T-helper 17 cell (primary cell): ENCODE data around the gene PEX5. TPM values are rescaled to one million over a fixed set of nuclear protein-coding genes. Genes with fewer than 3 reads are reported as not detected.
"Not testable (repeated sequence)": the region's sequence is repeated elsewhere in the genome, so short reads cannot be mapped to it uniquely, and the experiment has no call there.

ENCODE experiments used
- ATAC-seq: fragments of 150-1000 bp; cut with Tn5 transposase; 2 replicates; pipeline ENCODE4 v1.10.0; 2021; ENCODE audit warnings: mild to moderate bottlenecking, moderate library complexity
- DNase-seq, 3 donors: peaks; one replicate each; pipeline versions ENCODE4 v3.0.0 to v3.0.0-alpha.2; 2020 to 2021
- H3K9me3 ChIP-seq: one replicate; pipeline ENCODE4 v1.7.0; 2013; ENCODE audit warnings: low read length, mild to moderate bottlenecking; ENCODE audit not compliant: control insufficient read depth, poor library complexity, severe bottlenecking
- H3K27ac Mint-ChIP-seq: one replicate; pipeline ENCODE4 v1.8.0; 2022; ENCODE audit warnings: mild to moderate bottlenecking, moderate library complexity, mixed read lengths
- H3K27me3 Mint-ChIP-seq: one replicate; pipeline ENCODE4 v1.8.0; 2022; ENCODE audit warnings: mixed read lengths
- H3K36me3 Mint-ChIP-seq: one replicate; pipeline ENCODE4 v1.8.0; 2022; ENCODE audit warnings: low read depth, mixed read lengths
- H3K4me1 Mint-ChIP-seq: one replicate; pipeline ENCODE4 v1.8.0; 2022; ENCODE audit warnings: mild to moderate bottlenecking, mixed read lengths
- H3K4me3 Mint-ChIP-seq: one replicate; pipeline ENCODE4 v1.8.0; 2022; ENCODE audit warnings: mild to moderate bottlenecking, moderate library complexity, mixed read lengths
- total RNA-seq, 4 donors: library from RNA in 2 of 4; stranded (reverse) in 2 of 4; gene quantifications; one replicate each; pipeline ENCODE4 v1.2.3 and lab custom pipeline; 2022 to 2026

Gene PEX5
- total RNA-seq, 2 donors from 2014 or later, result 13.1 to 14.6 TPM

DNA sequence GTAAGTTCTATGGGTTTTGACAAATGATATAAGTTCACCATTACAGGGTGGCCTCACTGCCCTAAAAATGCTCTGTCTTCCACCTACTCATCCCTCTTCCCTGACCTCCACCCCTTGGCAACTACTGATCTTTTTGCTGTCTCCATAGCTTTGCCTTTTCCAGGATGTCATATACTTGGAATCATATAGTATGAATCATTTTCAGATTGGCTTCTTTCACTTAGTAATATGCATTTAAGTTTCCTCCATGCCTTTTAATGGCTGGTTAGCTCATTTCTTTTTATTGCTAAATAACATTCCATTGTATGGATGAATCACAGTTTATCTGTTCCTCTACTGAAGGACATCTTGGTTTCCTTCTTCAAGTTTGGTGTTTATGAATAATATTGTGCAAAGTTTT, 14.0 kb upstream of the PEX5 start:
- H3K27me3 Mint-ChIP-seq, result peaks cover 32% of the 10 kb centered on the region
- H3K36me3 Mint-ChIP-seq, result no peaks in the 10 kb centered on the region
- H3K4me1 Mint-ChIP-seq, result no peaks in the 10 kb centered on the region
- no peak overlapping the region for H3K4me3 Mint-ChIP-seq
- no peak for ATAC-seq
- no peak for DNase-seq
- H3K9me3 ChIP-seq, result no peaks in the 10 kb centered on the region
- no peak overlapping the region for H3K27ac Mint-ChIP-seq

GRCh38 chr12:7176595-7176994, 12.9 kb upstream of the PEX5 start:
- peaks cover 38% of the 10 kb centered on the region for H3K27me3 Mint-ChIP-seq

GRCh38 chr12:7178481-7178880, 11.0 kb upstream of the PEX5 start:
- no peak overlapping the region for H3K27ac Mint-ChIP-seq
- peaks cover 46% of the 10 kb centered on the region for H3K27me3 Mint-ChIP-seq
- H3K4me3 Mint-ChIP-seq, result no peak overlapping the region
- DNase-seq (no peak), ATAC-seq (no peak)
- no peaks in the 10 kb centered on the region for H3K36me3 Mint-ChIP-seq
- H3K9me3 ChIP-seq, result no peaks in the 10 kb centered on the region
- H3K4me1 Mint-ChIP-seq, result no peaks in the 10 kb centered on the region

More at GRCh38 chr12:7176595-7176994, 12.9 kb upstream of the PEX5 start:
- no peak overlapping the region for H3K27ac Mint-ChIP-seq
- ATAC-seq (no peak), DNase-seq (no peak)
- no peaks in the 10 kb centered on the region for H3K4me1 Mint-ChIP-seq
- H3K4me3 Mint-ChIP-seq, result no peak overlapping the region
- H3K36me3 Mint-ChIP-seq, result no peaks in the 10 kb centered on the region
- H3K9me3 ChIP-seq, result no peaks in the 10 kb centered on the region

GRCh38 chr12:7180685-7181084, 8.8 kb upstream of the PEX5 start:
- Mint-ChIP-seq H3K27ac (no peak overlapping the region), H3K4me1 (no peaks in the 10 kb centered on the region), H3K36me3 (peaks cover 2% of the 10 kb centered on the region), H3K4me3 (no peak overlapping the region), H3K27me3 (peaks cover 41% of the 10 kb centered on the region)
- DNase-seq, result no peak
- no peak for ATAC-seq
- no peaks in the 10 kb centered on the region for H3K9me3 ChIP-seq

DNA sequence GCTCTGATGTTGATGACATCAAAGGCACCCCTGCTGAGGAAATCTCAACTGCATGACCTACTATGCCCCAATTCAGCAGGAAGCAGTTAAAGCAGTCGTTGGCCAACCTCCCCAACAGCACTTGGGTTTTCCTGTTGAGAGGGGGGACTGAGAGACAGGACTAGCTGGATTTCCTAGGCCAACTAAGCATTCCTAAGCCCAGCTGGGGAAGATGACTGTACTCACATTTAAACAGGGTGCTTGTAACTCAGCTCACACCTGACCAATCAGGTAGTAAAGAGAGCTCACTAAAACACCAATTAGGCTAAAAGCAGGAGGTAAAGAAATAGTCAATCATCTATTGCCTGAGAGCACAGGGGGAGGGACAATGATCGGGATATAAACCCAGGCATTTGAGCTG, 3.4 kb upstream of the PEX5 start:
- not testable (repeated sequence) for H3K9me3 ChIP-seq, H3K27ac Mint-ChIP-seq, H3K4me3 Mint-ChIP-seq, ATAC-seq, DNase-seq, H3K36me3 Mint-ChIP-seq
- Mint-ChIP-seq H3K4me1 (peaks cover 18% of the 10 kb centered on the region), H3K27me3 (peaks cover 13% of the 10 kb centered on the region)

- DNase-seq (peak; percentile 32 to 50 (median 41)), ATAC-seq (peak; percentile 39)
- H3K9me3 ChIP-seq, result no peaks in the 10 kb centered on the region
- peaks cover 29% of the 10 kb centered on the region for H3K4me1 Mint-ChIP-seq
- H3K4me3 Mint-ChIP-seq, result peak overlapping the region; percentile 98
- H3K36me3 Mint-ChIP-seq, result peaks cover 4% of the 10 kb centered on the region
- no peaks in the 10 kb centered on the region for H3K27me3 Mint-ChIP-seq
- peak overlapping the region; percentile 92 for H3K27ac Mint-ChIP-seq
Observed at GRCh38 chr12:7188562-7189397, 706 bp upstream of the PEX5 start.

GRCh38 chr12:7190268-7191055, 976 bp downstream of the PEX5 start:
- Mint-ChIP-seq H3K36me3 (peaks cover 6% of the 10 kb centered on the region), H3K4me3 (peak overlapping the region; percentile 83), H3K4me1 (peaks cover 36% of the 10 kb centered on the region), H3K27ac (peak overlapping the region; percentile 92), H3K27me3 (no peaks in the 10 kb centered on the region)
- DNase-seq, result no peak
- no peak for ATAC-seq
- no peaks in the 10 kb centered on the region for H3K9me3 ChIP-seq

DNA sequence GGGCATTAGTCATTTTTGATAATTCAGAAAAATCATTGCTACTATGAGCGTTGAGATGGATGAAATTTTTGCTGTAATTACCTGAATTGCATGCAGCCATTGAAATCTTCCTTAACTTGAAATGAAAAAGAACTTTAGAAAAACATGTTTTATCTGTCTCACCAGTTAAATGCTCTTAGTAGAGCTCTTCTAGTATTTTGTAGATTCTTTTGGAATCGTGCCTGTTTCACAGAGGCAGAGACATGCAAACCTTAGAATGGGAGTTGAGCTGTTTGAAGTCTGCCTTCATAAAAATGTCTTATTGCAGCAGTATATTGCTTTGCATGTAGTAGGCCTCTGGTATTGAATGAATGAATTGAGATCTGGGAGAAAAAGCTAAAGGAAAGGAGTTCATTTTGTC, 4.2 kb downstream of the PEX5 start:
- ATAC-seq (no peak), DNase-seq (no peak)
- H3K4me1 Mint-ChIP-seq, result peaks cover 32% of the 10 kb centered on the region
- H3K4me3 Mint-ChIP-seq, result no peak overlapping the region
- no peak overlapping the region for H3K27ac Mint-ChIP-seq
- no peaks in the 10 kb centered on the region for H3K9me3 ChIP-seq
- peaks cover 6% of the 10 kb centered on the region for H3K36me3 Mint-ChIP-seq
- no peaks in the 10 kb centered on the region for H3K27me3 Mint-ChIP-seq

DNA sequence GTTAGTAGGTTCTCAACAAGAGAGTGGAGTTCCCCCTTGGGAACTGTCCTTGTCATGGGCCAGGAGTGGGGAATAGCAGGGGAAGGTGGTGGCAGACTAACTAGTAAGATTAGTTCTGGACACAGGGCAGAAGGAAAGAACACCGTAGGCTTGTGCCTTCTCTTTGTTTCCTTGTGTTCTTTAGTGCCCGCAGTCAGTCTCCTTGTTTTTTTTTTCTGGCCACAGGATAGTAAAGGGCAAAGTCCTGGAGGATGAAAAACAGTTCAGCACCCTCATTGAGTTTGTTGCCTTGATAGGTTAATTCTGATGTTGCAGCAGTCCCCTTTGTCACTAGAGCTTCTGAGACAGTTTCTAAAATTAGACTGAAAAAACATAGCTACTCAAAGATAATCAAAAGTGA, 8.4 kb downstream of the PEX5 start:
- no peak overlapping the region for H3K27ac Mint-ChIP-seq
- H3K36me3 Mint-ChIP-seq, result peaks cover 3% of the 10 kb centered on the region
- H3K9me3 ChIP-seq, result no peaks in the 10 kb centered on the region
- DNase-seq (no peak), ATAC-seq (no peak)
- H3K4me1 Mint-ChIP-seq, result peaks cover 10% of the 10 kb centered on the region
- no peak overlapping the region for H3K4me3 Mint-ChIP-seq
- H3K27me3 Mint-ChIP-seq, result no peaks in the 10 kb centered on the region

- H3K9me3 ChIP-seq, result no peaks in the 10 kb centered on the region
- ATAC-seq, result no peak
- Mint-ChIP-seq H3K4me3 (no peak overlapping the region), H3K4me1 (no peaks in the 10 kb centered on the region), H3K36me3 (peaks cover 13% of the 10 kb centered on the region), H3K27ac (peak overlapping the region; percentile 37), H3K27me3 (no peaks in the 10 kb centered on the region)
- DNase-seq, result no peak
Observed at GRCh38 chr12:7203109-7203508, 13.6 kb downstream of the PEX5 start.

DNA sequence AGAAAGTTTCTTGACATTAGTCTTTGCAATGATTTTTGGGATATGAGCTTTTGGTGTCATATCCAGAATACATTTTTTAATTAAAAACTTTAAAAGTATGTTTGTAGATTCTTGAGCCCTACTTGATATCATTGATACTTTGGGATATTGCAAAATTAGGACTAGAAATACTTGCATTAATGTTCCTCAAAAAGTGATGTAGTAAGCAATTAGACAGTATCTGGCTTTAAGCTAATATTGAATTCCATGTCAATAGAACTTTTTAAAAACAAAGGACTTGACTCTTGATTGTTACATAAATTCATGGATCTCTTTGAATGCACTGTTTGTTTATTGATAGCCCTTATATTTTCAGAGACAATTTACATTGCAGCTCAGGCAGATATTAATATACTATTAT, 15.6 kb downstream of the PEX5 start:
- H3K9me3 ChIP-seq, result no peaks in the 10 kb centered on the region
- H3K27ac Mint-ChIP-seq, result no peak overlapping the region
- no peak overlapping the region for H3K4me3 Mint-ChIP-seq
- peaks cover 23% of the 10 kb centered on the region for H3K36me3 Mint-ChIP-seq
- DNase-seq (no peak), ATAC-seq (no peak)
- no peaks in the 10 kb centered on the region for H3K27me3 Mint-ChIP-seq
- H3K4me1 Mint-ChIP-seq, result no peaks in the 10 kb centered on the region

GRCh38 chr12:7206691-7207090, 17.2 kb downstream of the PEX5 start:
- DNase-seq (no peak), ATAC-seq (no peak)
- no peak overlapping the region for H3K27ac Mint-ChIP-seq
- no peak overlapping the region for H3K4me3 Mint-ChIP-seq
- no peaks in the 10 kb centered on the region for H3K27me3 Mint-ChIP-seq
- H3K4me1 Mint-ChIP-seq, result no peaks in the 10 kb centered on the region
- no peaks in the 10 kb centered on the region for H3K9me3 ChIP-seq
- H3K36me3 Mint-ChIP-seq, result peaks cover 26% of the 10 kb centered on the region

- Mint-ChIP-seq H3K27ac (no peak overlapping the region), H3K4me1 (no peaks in the 10 kb centered on the region), H3K4me3 (no peak overlapping the region), H3K27me3 (no peaks in the 10 kb centered on the region), H3K36me3 (peaks cover 25% of the 10 kb centered on the region)
- no peaks in the 10 kb centered on the region for H3K9me3 ChIP-seq
- no peak for DNase-seq
- no peak for ATAC-seq
Observed at GRCh38 chr12:7207866-7208625, 18.6 kb downstream of the PEX5 start.
